Omental fat pad (tissue), 4 donors: ENCODE results near the gene MAPT. TPM values are rescaled to one million over a fixed set of nuclear protein-coding genes. Genes with fewer than 3 reads are reported as not detected.
A peak's percentile ranks its signal among the peaks of the same experiment; 100 is the strongest.
"Not testable (repeated sequence)": the region's sequence is repeated elsewhere in the genome, so short reads cannot be mapped to it uniquely, and the experiment has no call there.

ENCODE experiments used
- ATAC-seq: fragments of 150-250 bp; one replicate; pipeline ENCODE4 v1.9.1; 2016; ENCODE audit warnings: mild to moderate bottlenecking, moderate library complexity; ENCODE audit not compliant: low FRiP score
- DNase-seq: peaks from one replicate; pipeline ENCODE4 v3.0.0-alpha.2; 2019; ENCODE audit warnings: low spot score
- total RNA-seq, 4 donors: library from RNA; depleted of rRNA; stranded (reverse); fragments of >200 nt; gene quantifications; one replicate each; pipeline ENCODE4 v1.1.0, GENCODE V29; 2016
- TF ChIP-seq, protein P1 (sequence below), 3 donors: fragments of 450-650 bp; IDR thresholded peaks; one replicate each; pipeline ENCODE4 v1.5.1; 2016 to 2017; ENCODE audit warnings: antibody characterized with exemption in 3 of 3, mild to moderate bottlenecking in 3 of 3, moderate library complexity in 2 of 3

MAPT gene
- total RNA-seq, 4 donors from 2014 or later: 4.3 to 18.2 (median 6.4) TPM

DNA sequence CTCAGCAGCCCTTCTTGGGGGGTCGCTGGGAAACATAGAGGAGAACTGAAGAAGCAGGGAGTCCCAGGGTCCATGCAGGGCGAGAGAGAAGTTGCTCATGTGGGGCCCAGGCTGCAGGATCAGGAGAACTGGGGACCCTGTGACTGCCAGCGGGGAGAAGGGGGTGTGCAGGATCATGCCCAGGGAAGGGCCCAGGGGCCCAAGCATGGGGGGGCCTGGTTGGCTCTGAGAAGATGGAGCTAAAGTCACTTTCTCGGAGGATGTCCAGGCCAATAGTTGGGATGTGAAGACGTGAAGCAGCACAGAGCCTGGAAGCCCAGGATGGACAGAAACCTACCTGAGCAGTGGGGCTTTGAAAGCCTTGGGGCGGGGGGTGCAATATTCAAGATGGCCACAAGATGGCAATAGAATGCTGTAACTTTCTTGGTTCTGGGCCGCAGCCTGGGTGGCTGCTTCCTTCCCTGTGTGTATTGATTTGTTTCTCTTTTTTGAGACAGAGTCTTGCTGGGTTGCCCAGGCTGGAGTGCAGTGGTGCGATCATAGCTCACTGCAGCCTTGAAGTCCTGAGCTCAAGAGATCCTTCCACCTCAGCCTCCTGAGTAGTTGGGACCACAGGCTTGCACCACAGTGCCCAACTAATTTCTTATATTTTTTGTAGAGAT is 108.1 kb downstream of the MAPT start:
- TF ChIP-seq, protein P1, sequence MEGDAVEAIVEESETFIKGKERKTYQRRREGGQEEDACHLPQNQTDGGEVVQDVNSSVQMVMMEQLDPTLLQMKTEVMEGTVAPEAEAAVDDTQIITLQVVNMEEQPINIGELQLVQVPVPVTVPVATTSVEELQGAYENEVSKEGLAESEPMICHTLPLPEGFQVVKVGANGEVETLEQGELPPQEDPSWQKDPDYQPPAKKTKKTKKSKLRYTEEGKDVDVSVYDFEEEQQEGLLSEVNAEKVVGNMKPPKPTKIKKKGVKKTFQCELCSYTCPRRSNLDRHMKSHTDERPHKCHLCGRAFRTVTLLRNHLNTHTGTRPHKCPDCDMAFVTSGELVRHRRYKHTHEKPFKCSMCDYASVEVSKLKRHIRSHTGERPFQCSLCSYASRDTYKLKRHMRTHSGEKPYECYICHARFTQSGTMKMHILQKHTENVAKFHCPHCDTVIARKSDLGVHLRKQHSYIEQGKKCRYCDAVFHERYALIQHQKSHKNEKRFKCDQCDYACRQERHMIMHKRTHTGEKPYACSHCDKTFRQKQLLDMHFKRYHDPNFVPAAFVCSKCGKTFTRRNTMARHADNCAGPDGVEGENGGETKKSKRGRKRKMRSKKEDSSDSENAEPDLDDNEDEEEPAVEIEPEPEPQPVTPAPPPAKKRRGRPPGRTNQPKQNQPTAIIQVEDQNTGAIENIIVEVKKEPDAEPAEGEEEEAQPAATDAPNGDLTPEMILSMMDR (IDR thresholded peaks at IDR 0.05): peak in 2 of 3 donors; percentile 83 to 89
- peak; percentile 87 for ATAC-seq
- peak; percentile 67 for DNase-seq

DNA sequence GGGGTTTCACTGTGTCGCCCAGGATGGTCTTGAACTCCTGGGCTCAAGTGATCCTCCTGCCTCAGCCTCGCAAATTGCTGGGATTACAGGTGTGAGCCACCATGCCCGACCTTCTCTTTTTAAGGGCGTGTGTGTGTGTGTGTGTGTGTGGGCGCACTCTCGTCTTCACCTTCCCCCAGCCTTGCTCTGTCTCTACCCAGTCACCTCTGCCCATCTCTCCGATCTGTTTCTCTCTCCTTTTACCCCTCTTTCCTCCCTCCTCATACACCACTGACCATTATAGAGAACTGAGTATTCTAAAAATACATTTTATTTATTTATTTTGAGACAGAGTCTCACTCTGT is 108.6 kb downstream of the MAPT start:
- DNase-seq (no peak), ATAC-seq (no peak)
- TF ChIP-seq, protein P1 (IDR thresholded peaks at IDR 0.05): no peak

DNA sequence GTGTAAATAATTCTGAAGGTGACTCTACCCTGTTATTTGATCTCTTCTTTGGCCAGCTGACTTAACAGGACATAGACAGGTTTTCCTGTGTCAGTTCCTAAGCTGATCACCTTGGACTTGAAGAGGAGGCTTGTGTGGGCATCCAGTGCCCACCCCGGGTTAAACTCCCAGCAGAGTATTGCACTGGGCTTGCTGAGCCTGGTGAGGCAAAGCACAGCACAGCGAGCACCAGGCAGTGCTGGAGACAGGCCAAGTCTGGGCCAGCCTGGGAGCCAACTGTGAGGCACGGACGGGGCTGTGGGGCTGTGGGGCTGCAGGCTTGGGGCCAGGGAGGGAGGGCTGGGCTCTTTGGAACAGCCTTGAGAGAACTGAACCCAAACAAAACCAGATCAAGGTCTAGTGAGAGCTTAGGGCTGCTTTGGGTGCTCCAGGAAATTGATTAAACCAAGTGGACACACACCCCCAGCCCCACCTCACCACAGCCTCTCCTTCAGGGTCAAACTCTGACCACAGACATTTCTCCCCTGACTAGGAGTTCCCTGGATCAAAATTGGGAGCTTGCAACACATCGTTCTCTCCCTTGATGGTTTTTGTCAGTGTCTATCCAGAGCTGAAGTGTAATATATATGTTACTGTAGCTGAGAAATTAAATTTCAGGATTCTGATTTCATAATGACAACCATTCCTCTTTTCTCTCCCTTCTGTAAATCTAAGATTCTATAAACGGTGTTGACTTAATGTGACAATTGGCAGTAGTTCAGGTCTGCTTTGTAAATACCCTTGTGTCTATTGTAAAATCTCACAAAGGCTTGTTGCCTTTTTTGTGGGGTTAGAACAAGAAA is 109.8 kb downstream of the MAPT start:
- ATAC-seq (no peak), DNase-seq (no peak)
- TF ChIP-seq, protein P1 (IDR thresholded peaks at IDR 0.05): no peak

DNA sequence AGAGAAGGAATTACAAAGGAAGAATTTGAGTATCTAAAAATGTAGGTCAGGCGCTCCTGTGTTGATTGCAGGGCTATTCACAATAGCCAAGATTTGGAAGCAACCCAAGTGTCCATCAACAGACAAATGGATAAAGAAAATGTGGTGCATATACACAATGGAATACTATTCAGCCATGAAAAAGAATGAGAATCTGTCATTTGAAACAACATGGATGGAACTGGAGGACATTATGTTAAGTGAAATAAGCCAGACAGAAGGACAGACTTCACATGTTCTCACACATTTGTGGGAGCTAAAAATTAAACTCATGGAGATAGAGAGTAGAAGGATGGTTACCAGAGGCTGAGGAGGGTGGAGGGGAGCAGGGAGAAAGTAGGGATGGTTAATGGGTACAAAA is 111.7 kb downstream of the MAPT start:
- not testable (repeated sequence) for DNase-seq, ATAC-seq

DNA sequence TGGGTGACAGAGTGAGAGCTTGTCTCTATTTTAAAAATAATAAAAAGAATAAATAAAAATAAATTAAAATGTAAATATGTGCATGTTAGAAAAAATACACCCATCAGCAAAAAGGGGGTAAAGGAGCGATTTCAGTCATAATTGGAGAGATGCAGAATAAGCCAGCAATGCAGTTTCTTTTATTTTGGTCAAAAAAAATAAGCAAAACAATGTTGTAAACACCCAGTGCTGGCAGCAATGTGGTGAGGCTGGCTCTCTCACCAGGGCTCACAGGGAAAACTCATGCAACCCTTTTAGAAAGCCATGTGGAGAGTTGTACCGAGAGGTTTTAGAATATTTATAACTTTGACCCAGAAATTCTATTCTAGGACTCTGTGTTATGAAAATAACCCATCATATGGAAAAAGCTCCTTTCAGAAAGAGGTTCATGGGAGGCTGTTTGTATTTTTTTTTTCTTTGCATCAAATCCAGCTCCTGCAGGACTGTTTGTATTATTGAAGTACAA is 113.2 kb downstream of the MAPT start:
- ATAC-seq (no peak), DNase-seq (no peak)
- TF ChIP-seq, protein P1 (IDR thresholded peaks at IDR 0.05): no peak

DNA sequence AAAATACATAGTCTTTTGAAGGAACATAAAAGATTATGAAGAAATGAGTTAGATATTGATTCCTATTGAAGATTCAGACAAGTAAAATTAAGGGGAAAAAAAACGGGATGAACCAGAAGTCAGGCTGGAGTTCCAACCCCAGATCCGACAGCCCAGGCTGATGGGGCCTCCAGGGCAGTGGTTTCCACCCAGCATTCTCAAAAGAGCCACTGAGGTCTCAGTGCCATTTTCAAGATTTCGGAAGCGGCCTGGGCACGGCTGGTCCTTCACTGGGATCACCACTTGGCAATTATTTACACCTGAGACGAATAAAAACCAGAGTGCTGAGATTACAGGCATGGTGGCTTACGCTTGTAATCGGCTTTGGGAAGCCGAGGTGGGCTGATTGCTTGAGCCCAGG is 114.2 kb downstream of the MAPT start:
- DNase-seq: no peak
- TF ChIP-seq, protein P1 (IDR thresholded peaks at IDR 0.05): no peak
- no peak for ATAC-seq

DNA sequence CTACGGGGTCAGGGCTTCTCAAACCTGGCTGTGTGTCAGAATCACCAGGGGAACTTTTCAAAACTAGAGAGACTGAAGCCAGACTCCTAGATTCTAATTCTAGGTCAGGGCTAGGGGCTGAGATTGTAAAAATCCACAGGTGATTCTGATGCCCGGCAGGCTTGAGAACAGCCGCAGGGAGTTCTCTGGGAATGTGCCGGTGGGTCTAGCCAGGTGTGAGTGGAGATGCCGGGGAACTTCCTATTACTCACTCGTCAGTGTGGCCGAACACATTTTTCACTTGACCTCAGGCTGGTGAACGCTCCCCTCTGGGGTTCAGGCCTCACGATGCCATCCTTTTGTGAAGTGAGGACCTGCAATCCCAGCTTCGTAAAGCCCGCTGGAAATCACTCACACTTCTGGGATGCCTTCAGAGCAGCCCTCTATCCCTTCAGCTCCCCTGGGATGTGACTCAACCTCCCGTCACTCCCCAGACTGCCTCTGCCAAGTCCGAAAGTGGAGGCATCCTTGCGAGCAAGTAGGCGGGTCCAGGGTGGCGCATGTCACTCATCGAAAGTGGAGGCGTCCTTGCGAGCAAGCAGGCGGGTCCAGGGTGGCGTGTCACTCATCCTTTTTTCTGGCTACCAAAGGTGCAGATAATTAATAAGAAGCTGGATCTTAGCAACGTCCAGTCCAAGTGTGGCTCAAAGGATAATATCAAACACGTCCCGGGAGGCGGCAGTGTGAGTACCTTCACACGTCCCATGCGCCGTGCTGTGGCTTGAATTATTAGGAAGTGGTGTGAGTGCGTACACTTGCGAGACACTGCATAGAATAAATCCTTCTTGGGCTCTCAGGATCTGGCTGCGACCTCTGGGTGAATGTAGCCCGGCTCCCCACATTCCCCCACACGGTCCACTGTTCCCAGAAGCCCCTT is 115.6 kb downstream of the MAPT start:
- no peak for ATAC-seq
- TF ChIP-seq, protein P1 (IDR thresholded peaks at IDR 0.05): no peak
- no peak for DNase-seq
